Caki2 (cell line): Measurements from ENCODE around the gene OMP. TPM values are rescaled to one million over a fixed set of nuclear protein-coding genes. Genes with fewer than 3 reads are reported as not detected.

Experiments
- DNase-seq: peaks from one replicate; pipeline ENCODE4 v3.0.0-alpha.2; 2015; ENCODE audit warnings: low read depth
- in situ Hi-C: cut with HindIII; loops from 2 replicates; pipeline ENCODE4 v1.10.0; 2016; ENCODE audit warnings: low sequenced_read_pairs, low pct_unique_long_range_greater_than_20kb, mixed read lengths
- total RNA-seq: library from RNA; depleted of rRNA; stranded (reverse); fragments of >200 nt; shearing (Covaris generic); gene quantifications from 2 replicates; pipeline ENCODE4 v1.2.3, GENCODE V29; 2014; ENCODE audit warnings: low replicate concordance

The OMP gene
- total RNA-seq, 1 experiment from 2014 or later = not detected

GRCh38 chr11:77067861-77068443 is 34.7 kb upstream of the OMP start:
- in situ Hi-C loops = no loop called here
- no peak for DNase-seq

GRCh38 chr11:77068457-77069335 is 33.9 kb upstream of the OMP start:
- DNase-seq = no peak
- in situ Hi-C loops = no loop called here

GRCh38 chr11:77069336-77069968 is 33.2 kb upstream of the OMP start:
- no peak for DNase-seq
- in situ Hi-C loops = no loop called here

- in situ Hi-C loops = no loop called here
- no peak for DNase-seq
Observed at GRCh38 chr11:77069969-77070582, 32.6 kb upstream of the OMP start.

GRCh38 chr11:77071077-77071476 is 31.6 kb upstream of the OMP start:
- DNase-seq = no peak
- in situ Hi-C loops = no loop called here

- in situ Hi-C loops = no loop called here
- no peak for DNase-seq
Observed at GRCh38 chr11:77071671-77072605, 30.7 kb upstream of the OMP start.

GRCh38 chr11:77072851-77073327 is 29.8 kb upstream of the OMP start:
- no peak for DNase-seq
- in situ Hi-C loops = no loop called here

- in situ Hi-C loops = no loop called here
- peak; percentile 62 for DNase-seq
Observed at GRCh38 chr11:77073328-77074001, 29.2 kb upstream of the OMP start.

GRCh38 chr11:77074205-77074604 is 28.4 kb upstream of the OMP start:
- DNase-seq = no peak
- in situ Hi-C loops = no loop called here

- in situ Hi-C loops = no loop called here
- DNase-seq = no peak
Observed at GRCh38 chr11:77074626-77075221, 27.9 kb upstream of the OMP start.

- no peak for DNase-seq
- in situ Hi-C loops = no loop called here
Observed at GRCh38 chr11:77075425-77075905, 27.2 kb upstream of the OMP start.

- in situ Hi-C loops = no loop called here
- no peak for DNase-seq
Observed at GRCh38 chr11:77079666-77080065, 23.0 kb upstream of the OMP start.

- no peak for DNase-seq
- in situ Hi-C loops = no loop called here
Observed at GRCh38 chr11:77080643-77081210, 21.9 kb upstream of the OMP start.

GRCh38 chr11:77081381-77081851 is 21.2 kb upstream of the OMP start:
- DNase-seq = no peak
- in situ Hi-C loops = no loop called here

GRCh38 chr11:77081976-77082836 is 20.4 kb upstream of the OMP start:
- DNase-seq = no peak
- in situ Hi-C loops = no loop called here
